Measurements from ENCODE around the gene MSX2. TPM values are rescaled to one million over a fixed set of nuclear protein-coding genes. Genes with fewer than 3 reads are reported as not detected.

The MSX2 gene
- total RNA-seq, 1 donor from 2014 or later, result 1.3 TPM

GRCh38 chr5:174708476-174709207 lies 15.7 kb upstream of the MSX2 start:
- DNase-seq (ENCODE audit: low read depth), result no peak
- no peak for TF ChIP-seq CTCF (IDR thresholded peaks at IDR 0.05; ENCODE audit: insufficient read depth, low read length, poor library complexity, severe bottlenecking)
- no peaks in the 10 kb centered on the region for H3K36me3 ChIP-seq (ENCODE audit: control insufficient read depth, insufficient read depth, low read length)
- no peak overlapping the region for H3K4me3 ChIP-seq (ENCODE audit: low read depth, low read length)
- peaks cover 15% of the 10 kb centered on the region for H3K27me3 ChIP-seq (ENCODE audit: control insufficient read depth, insufficient read depth, low read length)

- no peak for TF ChIP-seq CTCF (IDR thresholded peaks at IDR 0.05; ENCODE audit: insufficient read depth, low read length, poor library complexity, severe bottlenecking)
- H3K36me3 ChIP-seq (ENCODE audit: control insufficient read depth, insufficient read depth, low read length), result no peaks in the 10 kb centered on the region
- no peak for DNase-seq (ENCODE audit: low read depth)
- H3K4me3 ChIP-seq (ENCODE audit: low read depth, low read length), result no peak overlapping the region
- H3K27me3 ChIP-seq (ENCODE audit: control insufficient read depth, insufficient read depth, low read length), result peaks cover 22% of the 10 kb centered on the region
Measured at GRCh38 chr5:174714751-174715150, 9.6 kb upstream of the MSX2 start.

GRCh38 chr5:174715804-174716203 lies 8.6 kb upstream of the MSX2 start:
- no peak for TF ChIP-seq CTCF (IDR thresholded peaks at IDR 0.05; ENCODE audit: insufficient read depth, low read length, poor library complexity, severe bottlenecking)
- Histone ChIP-seq H3K4me3 (ENCODE audit: low read depth, low read length) (no peak overlapping the region), H3K36me3 (ENCODE audit: control insufficient read depth, insufficient read depth, low read length) (no peaks in the 10 kb centered on the region), H3K27me3 (ENCODE audit: control insufficient read depth, insufficient read depth, low read length) (peaks cover 30% of the 10 kb centered on the region)
- no peak for DNase-seq (ENCODE audit: low read depth)

GRCh38 chr5:174717826-174718455 lies 6.4 kb upstream of the MSX2 start:
- no peak for DNase-seq (ENCODE audit: low read depth)
- Histone ChIP-seq H3K27me3 (ENCODE audit: control insufficient read depth, insufficient read depth, low read length) (peaks cover 49% of the 10 kb centered on the region), H3K4me3 (ENCODE audit: low read depth, low read length) (no peak overlapping the region), H3K36me3 (ENCODE audit: control insufficient read depth, insufficient read depth, low read length) (no peaks in the 10 kb centered on the region)
- TF ChIP-seq CTCF (IDR thresholded peaks at IDR 0.05; ENCODE audit: insufficient read depth, low read length, poor library complexity, severe bottlenecking), result no peak

- Histone ChIP-seq H3K27me3 (ENCODE audit: control insufficient read depth, insufficient read depth, low read length) (peaks cover 59% of the 10 kb centered on the region), H3K4me3 (ENCODE audit: low read depth, low read length) (no peak overlapping the region), H3K36me3 (ENCODE audit: control insufficient read depth, insufficient read depth, low read length) (no peaks in the 10 kb centered on the region)
- no peak for DNase-seq (ENCODE audit: low read depth)
- no peak for TF ChIP-seq CTCF (IDR thresholded peaks at IDR 0.05; ENCODE audit: insufficient read depth, low read length, poor library complexity, severe bottlenecking)
Measured at GRCh38 chr5:174718880-174719610, 5.3 kb upstream of the MSX2 start.
